Fibroblast of lung (primary cell): Measurements from ENCODE around the gene IL13.

Experiments
- CTCF ChIP-seq, 2 donors: IDR thresholded peaks in 1 of 2; conservative IDR thresholded peaks in 1 of 2; 1 replicate in 1 of 2; 2 replicates in 1 of 2; pipeline ENCODE4 v1.5.1; 2011 to 2012; ENCODE audit warnings: low read length in 2 of 2, control low read depth in 1 of 2, inconsistent platforms in 1 of 2, low read depth in 1 of 2, mild to moderate bottlenecking in 1 of 2
- EZH2 ChIP-seq: IDR thresholded peaks from 2 replicates; pipeline ENCODE4 v1.5.1; 2012; ENCODE audit warnings: low read length, control low read depth, mild to moderate bottlenecking; ENCODE audit errors: missing control alignments

GRCh38 chr5:132686193-132686592 lies 28.2 kb downstream of the IL13 start:
- TF ChIP-seq CTCF (conservative IDR thresholded peaks at IDR 0.05 in 1 of 2, IDR thresholded peaks at IDR 0.05 in 1 of 2; ENCODE audit: low read depth in 1 of 2, low read length in 2 of 2) (no peak), EZH2 (no peak)
